Heart left ventricle (tissue), 13 donors: ENCODE data around the gene ZNF433.

ENCODE experiments used
- CTCF ChIP-seq, 12 donors: fragments of 200-600 bp; sonication (generic) in 4 of 12; IDR thresholded peaks; one replicate each; pipeline versions ENCODE4 v1.5.0 to v1.8.0; 2018 to 2022; ENCODE audit warnings: antibody characterized with exemption in 12 of 12, mild to moderate bottlenecking in 5 of 12
- POLR2A ChIP-seq, 2 donors: fragments of 450-650 bp; IDR thresholded peaks; one replicate each; pipeline ENCODE4 v1.6.1; 2017; ENCODE audit warnings: antibody characterized with exemption in 2 of 2, mild to moderate bottlenecking in 2 of 2, moderate library complexity in 2 of 2
- donor health status: ischemic (EF 13 %, LVEDD 7.1; RV severe dilation, severe dysfunction).
- donor health status: DM: no; HTN: yes; CAD: no.
- donor health status: DM: no; HTN: no; CAD: no.
- donor health status: ischemic (EF 25% LVEDD 6.9; RV normal size, moderate dysfunction).
- donor health status: ischemic (EF 25% LVEDD 5.7; RV mildly dilated, moderate dysfunction).
- donor health status: ischemic (EF 35%, LVEDD 5.7; RV mildly dilated, moderate dysfunction).
- donor health status: nonischemic (EF 11% LVEDD 7.7; RV severe dilation, severe dysfunction).
- donor health status: DM: yes; HTN: yes; CAD: no.
- donor health status: PGD.
- donor health status: ischemic (EF 29% LVEDD 5.4; RV normal size, mild dysfunction).
- donor health status: nonischemic (EF 23%, LVEDD 6.1; RV moderate dilation, normal function).

GRCh38 chr19:12052091-12052496 lies 16.6 kb upstream of the ZNF433 start:
- TF ChIP-seq CTCF (IDR thresholded peaks at IDR 0.05) (no peak), POLR2A (IDR thresholded peaks at IDR 0.05) (no peak)
